GM12878 (cell line): ENCODE results near the gene EDN2. TPM values are rescaled to one million over a fixed set of nuclear protein-coding genes. Genes with fewer than 3 reads are reported as not detected.

ENCODE experiments used
- ATAC-seq: fragments of 200-7000 bp; cut with Tn5 transposase; 3 replicates; pipeline ENCODE4 v1.9.1; 2020; ENCODE audit warnings: mild to moderate bottlenecking, moderate library complexity
- BruUV-seq: library from RNA; stranded (reverse); fragments of 400-500 nt; replicated peaks from 2 replicates; lab custom pipeline; 2021; lab: Mats Ljungman, UMichigan
- CTCF ChIA-PET: fragments of 300-600 bp; sonication (Branson Sonifier 250); formaldehyde crosslinking; extraction: SDS; loops from one replicate; lab custom pipeline; 2021; ENCODE audit warnings: inconsistent platforms; lab: Yijun Ruan, JAX
- POLR2A ChIA-PET: fragments of 350-600 bp; formaldehyde crosslinking; extraction: SDS; loops from one replicate; lab custom pipeline; 2021; ENCODE audit warnings: inconsistent platforms; lab: Charles Lee
- RAD21 ChIA-PET: fragments of 300-600 bp; sonication (Branson Sonifier 250); formaldehyde crosslinking; loops from one replicate; lab custom pipeline; 2023; ENCODE audit warnings: antibody characterized with exemption; ENCODE audit not compliant: unreplicated experiment; lab: Charles Lee
- SMC1A ChIA-PET: fragments of 300-600 bp; sonication (Branson Sonifier 250); formaldehyde crosslinking; loops from one replicate; lab custom pipeline; 2023; ENCODE audit not compliant: unreplicated experiment, uncharacterized antibody; lab: Charles Lee
- DNase-seq: peaks from one replicate; pipeline ENCODE4 v3.0.0-alpha.2; 2011; ENCODE audit warnings: low read depth, low spot score
- FAIRE-seq: peaks from 3 replicates; lab custom pipeline; 2011; peaks lifted over from hg19 to GRCh38; lab: Jason Lieb, UNC
- H2AFZ ChIP-seq: 2 replicates; pipeline ENCODE4 v1.6.0; 2011; ENCODE audit warnings: low read depth, low read length, control low read depth; ENCODE audit not compliant: control insufficient read depth
- H3K27ac ChIP-seq: 2 replicates; pipeline ENCODE4 v1.5.1; 2011; ENCODE audit warnings: control low read depth; ENCODE audit not compliant: control insufficient read depth, insufficient read depth
- H3K27me3 ChIP-seq, 2 experiments: replicated peaks in 1 of 2; 2 replicates each; pipeline versions ENCODE4 v1.6.0 to v1.6.1; 2011; ENCODE audit warnings: low read length in 1 of 2; ENCODE audit not compliant: control insufficient read depth in 2 of 2, insufficient read depth in 2 of 2
- H3K36me3 ChIP-seq, 2 experiments: 2 replicates each; pipeline ENCODE4 v1.5.1; 2011; ENCODE audit warnings: low read length in 1 of 2; ENCODE audit not compliant: control insufficient read depth in 2 of 2, insufficient read depth in 2 of 2
- H3K4me1 ChIP-seq: 2 replicates; pipeline ENCODE4 v1.6.1; 2011; ENCODE audit warnings: mild to moderate bottlenecking, low read length, moderate library complexity, mixed read lengths; ENCODE audit not compliant: control insufficient read depth, insufficient read depth
- H3K4me2 ChIP-seq: 2 replicates; pipeline ENCODE4 v1.6.0; 2011; ENCODE audit warnings: control low read depth; ENCODE audit not compliant: control insufficient read depth, insufficient read depth
- H3K4me3 ChIP-seq: fragments of 200-600 bp; sonication (generic); 2 replicates; pipeline ENCODE4 v1.5.1; 2016
- H3K79me2 ChIP-seq: 2 replicates; pipeline ENCODE4 v1.6.0; 2011; ENCODE audit warnings: low read length; ENCODE audit not compliant: control insufficient read depth, insufficient read depth
- H3K9ac ChIP-seq: 2 replicates; pipeline ENCODE4 v1.8.0; 2011; ENCODE audit warnings: low read length, control low read depth, mixed read lengths; ENCODE audit not compliant: control insufficient read depth, insufficient read depth
- H3K9me3 ChIP-seq: replicated peaks from 3 replicates; pipeline ENCODE4 v1.5.1; 2011; ENCODE audit warnings: mild to moderate bottlenecking, low read length; ENCODE audit not compliant: control insufficient read depth, insufficient read depth
- H4K20me1 ChIP-seq: 2 replicates; pipeline ENCODE4 v1.6.0; 2011; ENCODE audit not compliant: control insufficient read depth, insufficient read depth
- ASH2L ChIP-seq: fragments of 300-600, 200-600 bp; sonication (generic); IDR thresholded peaks from 2 replicates; pipeline ENCODE4 v1.6.1; 2017; ENCODE audit warnings: low read depth, mild to moderate bottlenecking, borderline replicate concordance
- IRF5 ChIP-seq: fragments of 450-650 bp; IDR thresholded peaks from 2 replicates; pipeline ENCODE4 v1.6.1; 2017; ENCODE audit warnings: borderline replicate concordance
- NR2C1 ChIP-seq: fragments of 450-650 bp; IDR thresholded peaks from 2 replicates; pipeline ENCODE4 v1.6.1; 2017; ENCODE audit warnings: antibody characterized with exemption, mild to moderate bottlenecking, moderate library complexity
- NRF1 ChIP-seq: conservative IDR thresholded peaks from 2 replicates; pipeline ENCODE4 v1.6.1; 2011; ENCODE audit warnings: mild to moderate bottlenecking, low read depth, low read length, improper control_type of control experiment
- SMAD5 ChIP-seq: IDR thresholded peaks from 2 replicates; pipeline ENCODE4 v1.6.1; 2016; ENCODE audit warnings: antibody characterized with exemption, low read depth
- SREBF2 ChIP-seq: IDR thresholded peaks from 2 replicates; pipeline ENCODE4 v1.6.1; 2012; ENCODE audit warnings: mild to moderate bottlenecking, low read length
- ZNF384 ChIP-seq: IDR thresholded peaks from 2 replicates; pipeline ENCODE4 v1.6.1; 2012; ENCODE audit warnings: low read depth, mild to moderate bottlenecking, low read length, improper control_type of control experiment, borderline replicate concordance
- WGBS: methylation state at CpG from one replicate; pipeline ENCODE4 v1.1.6; 2016; ENCODE audit warnings: low lambda C conversion rate; ENCODE audit not compliant: insufficient replicate concordance, insufficient coverage; ENCODE audit errors: missing lambda C conversion rate; 5-methylcytosine and 5-hydroxymethylcytosine counted together
- in situ Hi-C: fragments of 300-500 bp; cut with MboI; formaldehyde crosslinking; loops from 9 replicates; pipeline ENCODE4 v1.14.3; 2018; ENCODE audit warnings: mixed read lengths
- intact Hi-C: fragments of 100-400 bp; cut with micrococcal nuclease; formaldehyde crosslinking; loops from one replicate; pipeline ENCODE4 v1.14.2; 2022; ENCODE audit not compliant: unreplicated experiment
- polyA plus RNA-seq, 11 experiments: library from polyadenylated mRNA; depleted of rRNA in 4 of 11; unstranded in 6 of 11; stranded (reverse) in 5 of 11; fragments of >200 nt; fragmentation: Nextera tagmentation in 4 of 11; fragmentation: Illumina TruSeq in 1 of 11; extraction: Ambion mirVana in 4 of 11; extraction: Trizol in 1 of 11; gene quantifications; 1 replicate in 1 of 11; 2 replicates in 10 of 11; pipeline versions ENCODE4 v1.2.1 to v1.2.3, GENCODE V29; 2011 to 2016; ENCODE audit warnings: inconsistent platforms in 2 of 11, missing spikeins in 2 of 11, low read depth in 1 of 11
- total RNA-seq, 4 experiments: library from RNA; depleted of rRNA in 3 of 4; stranded (reverse); fragments of >200 nt in 3 of 4; fragmentation: Illumina TruSeq in 1 of 4; extraction: Trizol in 1 of 4; gene quantifications; 2 replicates each; pipeline versions ENCODE4 v1.2.1 to v1.2.3, GENCODE V29; 2013 to 2021
- TF ChIP-seq, protein P1 (sequence below): IDR thresholded peaks from 2 replicates; pipeline ENCODE4 v1.6.1; 2012; ENCODE audit warnings: improper control_type of control experiment, low read depth, low read length; ENCODE audit not compliant: insufficient replicate concordance

The EDN2 gene
- total and polyA plus RNA-seq, 10 of the 15 experiments (the other 5 are each of a cell fraction or from before 2014, with no cell fraction given): 0.11 to 1.5 (median 0.43) TPM; not detected in 1

DNA sequence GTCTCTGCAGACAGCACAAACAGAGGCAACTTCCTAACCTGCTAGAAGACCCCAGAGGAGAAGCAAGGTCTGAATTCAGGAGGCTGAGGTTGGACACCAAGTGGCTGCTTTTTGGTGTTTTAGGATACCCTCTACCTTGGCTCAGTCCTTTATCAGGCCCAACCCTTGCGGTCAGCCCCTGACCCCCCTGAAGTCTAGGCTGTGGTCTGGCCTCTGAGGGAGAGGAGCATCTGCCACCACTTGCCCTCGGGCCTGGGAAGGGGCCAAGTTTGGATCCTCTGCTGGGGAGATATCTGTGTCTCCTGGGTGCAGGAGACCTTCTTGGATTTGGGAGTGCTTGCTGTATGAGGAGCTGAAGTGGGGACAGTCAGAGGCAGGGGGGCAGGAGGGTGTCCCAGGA lies 21.0 kb downstream of the EDN2 start:
- no TSS peak for BruUV-seq
- Histone ChIP-seq H3K9me3 (no peaks in the 10 kb centered on the region), H3K4me3 (no peak overlapping the region), H3K27me3 (peaks cover 0 to 3% of the 10 kb centered on the region in 2 experiments; a peak in 3 of 4 replicates), H3K36me3 (no peaks in the 10 kb centered on the region), H3K9ac (no peak overlapping the region), H4K20me1 (no peaks in the 10 kb centered on the region), H3K79me2 (no peaks in the 10 kb centered on the region), H2AFZ (no peak overlapping the region), H3K4me1 (no peaks in the 10 kb centered on the region), H3K4me2 (no peak overlapping the region), H3K27ac (no peak overlapping the region)
- ATAC-seq (no peak), FAIRE-seq (no peak), DNase-seq (no peak)
- ChIA-PET CTCF (interaction anchor here (1.0 kb wide), 1 partner anchor 19 kb away, joined by 3 read pairs; no protein-coding TSS in a partner anchor), RAD21 (interaction anchor here (1.1 kb wide), 1 partner anchor 20 kb away, joined by 3 read pairs; no protein-coding TSS in a partner anchor), POLR2A (no interaction called here), SMC1A (interaction anchor here (0.9 kb wide), 1 partner anchor 22 kb away, joined by 3 read pairs; no protein-coding TSS in a partner anchor)
- 0% methylated on average over 2 of the region's 2 CpGs for WGBS
- intact Hi-C loops: no loop called here
- TF ChIP-seq IRF5 (no peak), NRF1 (no peak), SREBF2 (no peak), ASH2L (no peak), NR2C1 (no peak), ZNF384 (no peak), SMAD5 (no peak)
- TF ChIP-seq, protein P1, sequence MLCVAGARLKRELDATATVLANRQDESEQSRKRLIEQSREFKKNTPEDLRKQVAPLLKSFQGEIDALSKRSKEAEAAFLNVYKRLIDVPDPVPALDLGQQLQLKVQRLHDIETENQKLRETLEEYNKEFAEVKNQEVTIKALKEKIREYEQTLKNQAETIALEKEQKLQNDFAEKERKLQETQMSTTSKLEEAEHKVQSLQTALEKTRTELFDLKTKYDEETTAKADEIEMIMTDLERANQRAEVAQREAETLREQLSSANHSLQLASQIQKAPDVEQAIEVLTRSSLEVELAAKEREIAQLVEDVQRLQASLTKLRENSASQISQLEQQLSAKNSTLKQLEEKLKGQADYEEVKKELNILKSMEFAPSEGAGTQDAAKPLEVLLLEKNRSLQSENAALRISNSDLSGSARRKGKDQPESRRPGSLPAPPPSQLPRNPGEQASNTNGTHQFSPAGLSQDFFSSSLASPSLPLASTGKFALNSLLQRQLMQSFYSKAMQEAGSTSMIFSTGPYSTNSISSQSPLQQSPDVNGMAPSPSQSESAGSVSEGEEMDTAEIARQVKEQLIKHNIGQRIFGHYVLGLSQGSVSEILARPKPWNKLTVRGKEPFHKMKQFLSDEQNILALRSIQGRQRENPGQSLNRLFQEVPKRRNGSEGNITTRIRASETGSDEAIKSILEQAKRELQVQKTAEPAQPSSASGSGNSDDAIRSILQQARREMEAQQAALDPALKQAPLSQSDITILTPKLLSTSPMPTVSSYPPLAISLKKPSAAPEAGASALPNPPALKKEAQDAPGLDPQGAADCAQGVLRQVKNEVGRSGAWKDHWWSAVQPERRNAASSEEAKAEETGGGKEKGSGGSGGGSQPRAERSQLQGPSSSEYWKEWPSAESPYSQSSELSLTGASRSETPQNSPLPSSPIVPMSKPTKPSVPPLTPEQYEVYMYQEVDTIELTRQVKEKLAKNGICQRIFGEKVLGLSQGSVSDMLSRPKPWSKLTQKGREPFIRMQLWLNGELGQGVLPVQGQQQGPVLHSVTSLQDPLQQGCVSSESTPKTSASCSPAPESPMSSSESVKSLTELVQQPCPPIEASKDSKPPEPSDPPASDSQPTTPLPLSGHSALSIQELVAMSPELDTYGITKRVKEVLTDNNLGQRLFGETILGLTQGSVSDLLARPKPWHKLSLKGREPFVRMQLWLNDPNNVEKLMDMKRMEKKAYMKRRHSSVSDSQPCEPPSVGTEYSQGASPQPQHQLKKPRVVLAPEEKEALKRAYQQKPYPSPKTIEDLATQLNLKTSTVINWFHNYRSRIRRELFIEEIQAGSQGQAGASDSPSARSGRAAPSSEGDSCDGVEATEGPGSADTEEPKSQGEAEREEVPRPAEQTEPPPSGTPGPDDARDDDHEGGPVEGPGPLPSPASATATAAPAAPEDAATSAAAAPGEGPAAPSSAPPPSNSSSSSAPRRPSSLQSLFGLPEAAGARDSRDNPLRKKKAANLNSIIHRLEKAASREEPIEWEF: no peak
- in situ Hi-C loops: no loop called here
